SK-N-SH (cell line): ENCODE data around the gene CNIH3. TPM values are rescaled to one million over a fixed set of nuclear protein-coding genes. Genes with fewer than 3 reads are reported as not detected.

Source experiments
- CTCF ChIA-PET: fragments of 300-600, 350-600 bp; formaldehyde crosslinking; extraction: SDS; loops from one replicate; lab custom pipeline; 2021; lab: Yijun Ruan, JAX
- POLR2A ChIA-PET: fragments of 350-600 bp; sonication (Branson Sonifier 250); formaldehyde crosslinking; extraction: SDS; loops from one replicate; lab custom pipeline; 2020; ENCODE audit warnings: antibody characterized with exemption, inconsistent platforms; lab: Yijun Ruan, JAX
- DNase-seq: peaks from one replicate; pipeline ENCODE4 v3.0.0; 2012
- H2AFZ ChIP-seq: fragments of 200-600 bp; sonication (generic); 2 replicates; pipeline ENCODE4 v1.8.1; 2016; ENCODE audit warnings: antibody characterized with exemption, mild to moderate bottlenecking, low read depth
- H3F3A ChIP-seq: fragments of 200-600 bp; sonication (generic); replicated peaks from 2 replicates; pipeline ENCODE3; 2016; ENCODE audit warnings: antibody characterized with exemption, mild to moderate bottlenecking; ENCODE audit not compliant: insufficient read depth
- H3K27ac ChIP-seq, 2 experiments: fragments of 200-500 bp in 1 of 2; fragments of 200-600 bp in 1 of 2; sonication (Bioruptor generic) in 1 of 2; sonication (generic), shearing (Covaris generic) in 1 of 2; 2 replicates each; pipeline versions ENCODE4 v1.5.1 to v1.6.1; 2014 to 2016; ENCODE audit warnings: low read depth in 2 of 2, inconsistent platforms in 1 of 2, low read length in 1 of 2, mild to moderate bottlenecking in 1 of 2, mixed read lengths in 1 of 2
- H3K27me3 ChIP-seq: fragments of 200-600 bp; sonication (generic), shearing (Covaris generic); 2 replicates; pipeline ENCODE4 v1.6.1; 2016; ENCODE audit warnings: mixed run types; ENCODE audit not compliant: insufficient read depth
- H3K36me3 ChIP-seq, 2 experiments: fragments of 200-500 bp in 1 of 2; fragments of 200-600 bp in 1 of 2; sonication (Bioruptor generic) in 1 of 2; sonication (generic) in 1 of 2; replicated peaks in 1 of 2; 2 replicates each; pipeline versions ENCODE3 to v1.5.1; 2014 to 2016; ENCODE audit warnings: low read length in 1 of 2, mild to moderate bottlenecking in 1 of 2; ENCODE audit not compliant: insufficient read depth in 2 of 2, control insufficient read depth in 1 of 2
- H3K4me1 ChIP-seq, 2 experiments: fragments of 200-500 bp in 1 of 2; fragments of 200-600 bp in 1 of 2; sonication (Bioruptor generic) in 1 of 2; sonication (generic), shearing (Covaris generic) in 1 of 2; 2 replicates each; pipeline versions ENCODE4 v1.5.1 to v1.6.1; 2014 to 2016; ENCODE audit warnings: low read depth in 1 of 2, low read length in 1 of 2, mixed run types in 1 of 2; ENCODE audit not compliant: insufficient read depth in 2 of 2, control insufficient read depth in 1 of 2
- H3K4me2 ChIP-seq: fragments of 200-600 bp; sonication (generic), shearing (Covaris generic); 2 replicates; pipeline ENCODE4 v1.6.1; 2017; ENCODE audit warnings: mixed run types
- H3K4me3 ChIP-seq, 2 experiments: fragments of 200-500 bp in 1 of 2; fragments of 200-600 bp in 1 of 2; sonication (Bioruptor generic) in 1 of 2; sonication (generic), shearing (Covaris generic) in 1 of 2; 2 replicates each; pipeline versions ENCODE4 v1.5.1 to v1.8.1; 2014 to 2016; ENCODE audit warnings: low read depth in 2 of 2, inconsistent platforms in 1 of 2, low read length in 1 of 2, mild to moderate bottlenecking in 1 of 2, mixed read lengths in 1 of 2, moderate library complexity in 1 of 2
- H3K79me2 ChIP-seq: fragments of 200-600 bp; sonication (generic); 2 replicates; pipeline ENCODE4 v1.8.1; 2017; ENCODE audit warnings: mild to moderate bottlenecking; ENCODE audit not compliant: insufficient read depth
- H3K9ac ChIP-seq: fragments of 200-600 bp; sonication (generic); 2 replicates; pipeline ENCODE4 v1.6.1; 2017; ENCODE audit warnings: mixed run types
- H3K9me2 ChIP-seq: fragments of 200-600 bp; sonication (generic); 2 replicates; pipeline ENCODE4 v1.6.1; 2017; ENCODE audit warnings: mixed run types
- H3K9me3 ChIP-seq: fragments of 200-600 bp; sonication (generic); 2 replicates; pipeline ENCODE4 v1.6.1; 2017; ENCODE audit warnings: mixed run types, mild to moderate bottlenecking, moderate library complexity
- H4K20me1 ChIP-seq: fragments of 200-600 bp; sonication (generic); 2 replicates; pipeline ENCODE4 v1.6.1; 2017; ENCODE audit warnings: mild to moderate bottlenecking, mixed run types; ENCODE audit not compliant: insufficient read depth
- FOSL2 ChIP-seq: IDR thresholded peaks from 2 replicates; pipeline ENCODE4 v1.4.0; 2012; ENCODE audit warnings: low read depth, mild to moderate bottlenecking, moderate library complexity, borderline replicate concordance
- FOXJ3 ChIP-seq: sonication (generic); formaldehyde crosslinking; IDR thresholded peaks from 2 replicates; pipeline ENCODE4 v1.5.1; 2020; ENCODE audit warnings: mild to moderate bottlenecking, missing genetic modification reagents
- FOXM1 ChIP-seq: IDR thresholded peaks from 2 replicates; pipeline ENCODE4 v1.4.0; 2012; ENCODE audit warnings: low read depth, mild to moderate bottlenecking
- NRF1 ChIP-seq: IDR thresholded peaks from 2 replicates; pipeline ENCODE4 v1.6.1; 2012; ENCODE audit warnings: low read depth, mild to moderate bottlenecking, low read length
- POLR2AphosphoS5 ChIP-seq: IDR thresholded peaks from 2 replicates; pipeline ENCODE4 v1.6.1; 2012; ENCODE audit warnings: low read depth, low read length
- SMC3 ChIP-seq: IDR thresholded peaks from 2 replicates; pipeline ENCODE4 v1.6.1; 2012; ENCODE audit warnings: low read depth, low read length, improper control_type of control experiment
- TEAD4 ChIP-seq: IDR thresholded peaks from 2 replicates; pipeline ENCODE4 v1.4.0; 2012; ENCODE audit warnings: mild to moderate bottlenecking, borderline replicate concordance; ENCODE audit not compliant: insufficient read depth
- WGBS: methylation state at CpG from one replicate; pipeline ENCODE4 v1.1.6; 2017; ENCODE audit warnings: low lambda C conversion rate; 5-methylcytosine and 5-hydroxymethylcytosine counted together
- polyA plus RNA-seq, 3 experiments: library from polyadenylated mRNA; depleted of rRNA; stranded (reverse); fragments of >200 nt; gene quantifications; 2 replicates each; pipeline ENCODE4 v1.2.3, GENCODE V29; 2012
- TF ChIP-seq, protein P1 (sequence below): IDR thresholded peaks from 2 replicates; pipeline ENCODE4 v1.6.1; 2012; ENCODE audit warnings: mild to moderate bottlenecking, low read depth, low read length, moderate library complexity
- TF ChIP-seq, protein P2 (sequence below): fragments of 200-600 bp; sonication (generic); IDR thresholded peaks from 2 replicates; pipeline ENCODE4 v1.6.1; 2017; ENCODE audit warnings: antibody characterized with exemption, mild to moderate bottlenecking, moderate library complexity
- TF ChIP-seq, protein P3 (sequence below): fragments of 150-350 bp; IDR thresholded peaks from 2 replicates; pipeline ENCODE4 v1.6.1; 2017; ENCODE audit warnings: antibody characterized with exemption, low read length, low read depth, borderline replicate concordance
- TF ChIP-seq, protein P4 (sequence below): IDR thresholded peaks from 2 replicates; pipeline ENCODE4; 2012

Gene CNIH3
- polyA plus RNA-seq, 1 of the 3 experiments (the other 2 are of a cell fraction) = 18.8 TPM

DNA sequence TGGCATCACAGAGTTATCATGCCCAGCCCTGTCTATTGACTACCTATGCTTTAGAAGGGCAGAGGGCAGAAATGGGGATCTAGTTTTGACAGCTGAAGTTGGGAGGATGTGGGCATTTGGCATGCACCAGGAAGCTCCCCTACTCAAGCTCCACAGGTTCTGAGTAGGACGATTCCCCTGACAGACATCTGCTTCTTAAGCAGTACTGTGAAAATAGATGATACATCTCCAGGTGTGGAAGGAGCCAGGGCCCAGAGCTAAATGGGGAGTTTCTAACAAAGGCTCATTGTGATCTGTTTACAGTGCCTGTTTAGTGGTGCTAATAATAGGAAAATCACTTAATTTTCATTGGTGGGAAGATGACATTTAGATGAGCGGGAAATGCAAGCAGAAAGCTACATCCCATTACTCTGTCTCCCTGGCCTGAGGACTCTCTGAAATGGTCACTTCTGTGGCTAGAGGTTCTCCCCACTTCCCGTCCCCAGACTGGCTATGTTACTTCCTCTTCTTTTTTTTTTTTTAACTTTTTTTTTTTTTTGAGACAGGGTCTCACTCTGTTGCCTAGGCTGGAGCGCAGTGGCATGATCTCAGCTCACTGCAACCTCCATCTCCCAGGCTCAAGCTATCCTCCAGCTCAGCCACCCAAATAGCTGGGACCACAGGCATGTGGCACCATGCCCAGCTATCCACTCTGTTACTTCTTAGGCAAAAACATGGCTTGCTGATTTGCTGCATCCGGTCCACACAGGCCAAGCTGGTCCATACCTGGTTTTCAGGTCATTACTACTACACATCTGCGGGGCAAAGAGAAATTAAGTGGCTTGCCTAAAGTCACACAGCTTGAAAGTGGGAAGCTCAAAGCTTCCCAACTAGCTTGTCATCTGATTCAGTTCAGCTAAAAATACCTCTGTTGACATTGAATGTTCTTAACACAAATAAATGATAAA is 23.2 kb upstream of the CNIH3 start (continued):
- TF ChIP-seq, protein P1, sequence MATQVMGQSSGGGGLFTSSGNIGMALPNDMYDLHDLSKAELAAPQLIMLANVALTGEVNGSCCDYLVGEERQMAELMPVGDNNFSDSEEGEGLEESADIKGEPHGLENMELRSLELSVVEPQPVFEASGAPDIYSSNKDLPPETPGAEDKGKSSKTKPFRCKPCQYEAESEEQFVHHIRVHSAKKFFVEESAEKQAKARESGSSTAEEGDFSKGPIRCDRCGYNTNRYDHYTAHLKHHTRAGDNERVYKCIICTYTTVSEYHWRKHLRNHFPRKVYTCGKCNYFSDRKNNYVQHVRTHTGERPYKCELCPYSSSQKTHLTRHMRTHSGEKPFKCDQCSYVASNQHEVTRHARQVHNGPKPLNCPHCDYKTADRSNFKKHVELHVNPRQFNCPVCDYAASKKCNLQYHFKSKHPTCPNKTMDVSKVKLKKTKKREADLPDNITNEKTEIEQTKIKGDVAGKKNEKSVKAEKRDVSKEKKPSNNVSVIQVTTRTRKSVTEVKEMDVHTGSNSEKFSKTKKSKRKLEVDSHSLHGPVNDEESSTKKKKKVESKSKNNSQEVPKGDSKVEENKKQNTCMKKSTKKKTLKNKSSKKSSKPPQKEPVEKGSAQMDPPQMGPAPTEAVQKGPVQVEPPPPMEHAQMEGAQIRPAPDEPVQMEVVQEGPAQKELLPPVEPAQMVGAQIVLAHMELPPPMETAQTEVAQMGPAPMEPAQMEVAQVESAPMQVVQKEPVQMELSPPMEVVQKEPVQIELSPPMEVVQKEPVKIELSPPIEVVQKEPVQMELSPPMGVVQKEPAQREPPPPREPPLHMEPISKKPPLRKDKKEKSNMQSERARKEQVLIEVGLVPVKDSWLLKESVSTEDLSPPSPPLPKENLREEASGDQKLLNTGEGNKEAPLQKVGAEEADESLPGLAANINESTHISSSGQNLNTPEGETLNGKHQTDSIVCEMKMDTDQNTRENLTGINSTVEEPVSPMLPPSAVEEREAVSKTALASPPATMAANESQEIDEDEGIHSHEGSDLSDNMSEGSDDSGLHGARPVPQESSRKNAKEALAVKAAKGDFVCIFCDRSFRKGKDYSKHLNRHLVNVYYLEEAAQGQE = peak; percentile 64; the same call in 1 of the 2 replicates
- TF ChIP-seq, protein P2, sequence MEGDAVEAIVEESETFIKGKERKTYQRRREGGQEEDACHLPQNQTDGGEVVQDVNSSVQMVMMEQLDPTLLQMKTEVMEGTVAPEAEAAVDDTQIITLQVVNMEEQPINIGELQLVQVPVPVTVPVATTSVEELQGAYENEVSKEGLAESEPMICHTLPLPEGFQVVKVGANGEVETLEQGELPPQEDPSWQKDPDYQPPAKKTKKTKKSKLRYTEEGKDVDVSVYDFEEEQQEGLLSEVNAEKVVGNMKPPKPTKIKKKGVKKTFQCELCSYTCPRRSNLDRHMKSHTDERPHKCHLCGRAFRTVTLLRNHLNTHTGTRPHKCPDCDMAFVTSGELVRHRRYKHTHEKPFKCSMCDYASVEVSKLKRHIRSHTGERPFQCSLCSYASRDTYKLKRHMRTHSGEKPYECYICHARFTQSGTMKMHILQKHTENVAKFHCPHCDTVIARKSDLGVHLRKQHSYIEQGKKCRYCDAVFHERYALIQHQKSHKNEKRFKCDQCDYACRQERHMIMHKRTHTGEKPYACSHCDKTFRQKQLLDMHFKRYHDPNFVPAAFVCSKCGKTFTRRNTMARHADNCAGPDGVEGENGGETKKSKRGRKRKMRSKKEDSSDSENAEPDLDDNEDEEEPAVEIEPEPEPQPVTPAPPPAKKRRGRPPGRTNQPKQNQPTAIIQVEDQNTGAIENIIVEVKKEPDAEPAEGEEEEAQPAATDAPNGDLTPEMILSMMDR = no peak
- TF ChIP-seq FOXJ3 (CRISPR knock-in tag) (no peak), POLR2AphosphoS5 (peak; percentile 18; the same call in 1 of the 2 replicates), FOXM1 (no peak), SMC3 (no peak)
- TF ChIP-seq, protein P3, sequence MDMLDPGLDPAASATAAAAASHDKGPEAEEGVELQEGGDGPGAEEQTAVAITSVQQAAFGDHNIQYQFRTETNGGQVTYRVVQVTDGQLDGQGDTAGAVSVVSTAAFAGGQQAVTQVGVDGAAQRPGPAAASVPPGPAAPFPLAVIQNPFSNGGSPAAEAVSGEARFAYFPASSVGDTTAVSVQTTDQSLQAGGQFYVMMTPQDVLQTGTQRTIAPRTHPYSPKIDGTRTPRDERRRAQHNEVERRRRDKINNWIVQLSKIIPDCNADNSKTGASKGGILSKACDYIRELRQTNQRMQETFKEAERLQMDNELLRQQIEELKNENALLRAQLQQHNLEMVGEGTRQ = no peak

DNA sequence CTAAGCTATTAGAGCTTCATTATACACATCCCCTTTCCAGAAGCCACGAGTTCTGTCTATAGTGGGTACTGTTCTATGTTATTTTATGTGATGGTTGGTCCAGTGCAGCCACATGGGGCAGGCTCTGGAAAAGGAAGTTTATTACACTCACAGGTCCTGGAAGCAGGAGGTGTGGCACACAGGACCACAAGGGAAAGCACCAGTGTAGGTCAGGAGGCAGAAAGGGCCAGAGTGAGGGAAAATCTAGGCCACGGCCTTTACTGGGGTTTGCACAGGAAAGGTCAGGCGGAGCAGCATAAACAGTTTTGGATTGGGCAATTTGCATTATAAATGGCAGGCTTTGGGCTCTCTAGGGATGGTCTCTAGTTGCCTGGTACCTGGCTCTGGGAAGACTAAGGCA is 21.8 kb upstream of the CNIH3 start:
- DNase-seq = no peak
- Histone ChIP-seq H3K36me3 (no peaks in the 10 kb centered on the region), H3K4me3 (no peak overlapping the region), H3K79me2 (no peaks in the 10 kb centered on the region), H3K9me2 (no peaks in the 10 kb centered on the region), H2AFZ (no peak overlapping the region), H3F3A (peaks cover 12% of the 10 kb centered on the region), H3K4me1 (peaks cover 0 to 7% of the 10 kb centered on the region in 2 experiments; a peak in 2 of 4 replicates), H3K4me2 (no peak overlapping the region), H4K20me1 (no peaks in the 10 kb centered on the region), H3K27ac (no peak overlapping the region), H3K9me3 (no peaks in the 10 kb centered on the region), H3K9ac (no peak overlapping the region), H3K27me3 (no peaks in the 10 kb centered on the region)
- TF ChIP-seq FOSL2 (no peak), NRF1 (no peak), TEAD4 (no peak), POLR2AphosphoS5 (no peak)
- TF ChIP-seq, protein P4, sequence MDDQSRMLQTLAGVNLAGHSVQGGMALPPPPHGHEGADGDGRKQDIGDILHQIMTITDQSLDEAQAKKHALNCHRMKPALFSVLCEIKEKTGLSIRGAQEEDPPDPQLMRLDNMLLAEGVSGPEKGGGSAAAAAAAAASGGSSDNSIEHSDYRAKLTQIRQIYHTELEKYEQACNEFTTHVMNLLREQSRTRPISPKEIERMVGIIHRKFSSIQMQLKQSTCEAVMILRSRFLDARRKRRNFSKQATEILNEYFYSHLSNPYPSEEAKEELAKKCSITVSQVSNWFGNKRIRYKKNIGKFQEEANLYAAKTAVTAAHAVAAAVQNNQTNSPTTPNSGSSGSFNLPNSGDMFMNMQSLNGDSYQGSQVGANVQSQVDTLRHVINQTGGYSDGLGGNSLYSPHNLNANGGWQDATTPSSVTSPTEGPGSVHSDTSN = no peak
- TF ChIP-seq, protein P2 = no peak
- POLR2A ChIA-PET = no interaction called here
- 90% methylated on average over 3 of the region's 3 CpGs for WGBS
- CTCF ChIA-PET = interaction anchor here (1.5 kb wide), 1 partner anchor 10 kb away, joined by 4 read pairs; no protein-coding TSS in a partner anchor
